GM18508 (cell line): ENCODE measurements around the gene VWA5B1.
"Not testable (repeated sequence)": the region's sequence is repeated elsewhere in the genome, so short reads cannot be mapped to it uniquely, and the experiment has no call there.

Source experiments
- ATAC-seq: cut with Tn5 transposase; IDR thresholded peaks from one replicate; pipeline ENCODE4 v1.9.1; 2021; ENCODE audit warnings: moderate number of reproducible peaks; ENCODE audit not compliant: insufficient read depth, unreplicated experiment

Gene VWA5B1

GRCh38 chr1:20280341-20280740, 10.3 kb upstream of the VWA5B1 start:
- no peak for ATAC-seq

- no peak for ATAC-seq
Measured at GRCh38 chr1:20280906-20281305, 9.8 kb upstream of the VWA5B1 start.

GRCh38 chr1:20281801-20282200, 8.9 kb upstream of the VWA5B1 start:
- ATAC-seq = no peak

- ATAC-seq = no peak
Measured at GRCh38 chr1:20282533-20282932, 8.1 kb upstream of the VWA5B1 start.

GRCh38 chr1:20284046-20284445, 6.6 kb upstream of the VWA5B1 start:
- no peak for ATAC-seq

GRCh38 chr1:20284625-20285024, 6.0 kb upstream of the VWA5B1 start:
- ATAC-seq = no peak

- no peak for ATAC-seq
Measured at GRCh38 chr1:20285510-20285909, 5.2 kb upstream of the VWA5B1 start.

GRCh38 chr1:20287696-20288095, 3.0 kb upstream of the VWA5B1 start:
- ATAC-seq = not testable (repeated sequence)

- no peak for ATAC-seq
Measured at GRCh38 chr1:20291645-20292084, 990 bp downstream of the VWA5B1 start.

GRCh38 chr1:20298626-20299025, 8.0 kb downstream of the VWA5B1 start:
- no peak for ATAC-seq

- no peak for ATAC-seq
Measured at GRCh38 chr1:20301463-20302107, 10.9 kb downstream of the VWA5B1 start.

GRCh38 chr1:20302108-20302471, 11.4 kb downstream of the VWA5B1 start:
- ATAC-seq = no peak

GRCh38 chr1:20307026-20307425, 16.4 kb downstream of the VWA5B1 start:
- no peak for ATAC-seq

- no peak for ATAC-seq
Measured at GRCh38 chr1:20308569-20308968, 17.9 kb downstream of the VWA5B1 start.

- ATAC-seq = no peak
Measured at GRCh38 chr1:20311289-20311688, 20.6 kb downstream of the VWA5B1 start.

- ATAC-seq = no peak
Measured at GRCh38 chr1:20312310-20312709, 21.6 kb downstream of the VWA5B1 start.

GRCh38 chr1:20312818-20313217, 22.1 kb downstream of the VWA5B1 start:
- no peak for ATAC-seq

- ATAC-seq = no peak
Measured at GRCh38 chr1:20317471-20317870, 26.8 kb downstream of the VWA5B1 start.

GRCh38 chr1:20318521-20318920, 27.8 kb downstream of the VWA5B1 start:
- ATAC-seq = no peak

GRCh38 chr1:20318971-20319370, 28.3 kb downstream of the VWA5B1 start:
- ATAC-seq = no peak

- ATAC-seq = no peak
Measured at GRCh38 chr1:20319456-20320220, 29.0 kb downstream of the VWA5B1 start.

GRCh38 chr1:20320704-20321103, 30.0 kb downstream of the VWA5B1 start:
- ATAC-seq = no peak
